Activated T-helper 9 cell treated with anti-CD3 and anti-CD28 coated beads, Interleukin-2, amount 50 U/mL, for 16 hours (primary cell): ENCODE data around the gene GAP43.

Source experiments
- DNase-seq: peaks from one replicate; pipeline ENCODE4 v3.0.0-alpha.2; 2020; ENCODE audit warnings: low read depth

GAP43 gene, protein sequence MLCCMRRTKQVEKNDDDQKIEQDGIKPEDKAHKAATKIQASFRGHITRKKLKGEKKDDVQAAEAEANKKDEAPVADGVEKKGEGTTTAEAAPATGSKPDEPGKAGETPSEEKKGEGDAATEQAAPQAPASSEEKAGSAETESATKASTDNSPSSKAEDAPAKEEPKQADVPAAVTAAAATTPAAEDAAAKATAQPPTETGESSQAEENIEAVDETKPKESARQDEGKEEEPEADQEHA

DNA sequence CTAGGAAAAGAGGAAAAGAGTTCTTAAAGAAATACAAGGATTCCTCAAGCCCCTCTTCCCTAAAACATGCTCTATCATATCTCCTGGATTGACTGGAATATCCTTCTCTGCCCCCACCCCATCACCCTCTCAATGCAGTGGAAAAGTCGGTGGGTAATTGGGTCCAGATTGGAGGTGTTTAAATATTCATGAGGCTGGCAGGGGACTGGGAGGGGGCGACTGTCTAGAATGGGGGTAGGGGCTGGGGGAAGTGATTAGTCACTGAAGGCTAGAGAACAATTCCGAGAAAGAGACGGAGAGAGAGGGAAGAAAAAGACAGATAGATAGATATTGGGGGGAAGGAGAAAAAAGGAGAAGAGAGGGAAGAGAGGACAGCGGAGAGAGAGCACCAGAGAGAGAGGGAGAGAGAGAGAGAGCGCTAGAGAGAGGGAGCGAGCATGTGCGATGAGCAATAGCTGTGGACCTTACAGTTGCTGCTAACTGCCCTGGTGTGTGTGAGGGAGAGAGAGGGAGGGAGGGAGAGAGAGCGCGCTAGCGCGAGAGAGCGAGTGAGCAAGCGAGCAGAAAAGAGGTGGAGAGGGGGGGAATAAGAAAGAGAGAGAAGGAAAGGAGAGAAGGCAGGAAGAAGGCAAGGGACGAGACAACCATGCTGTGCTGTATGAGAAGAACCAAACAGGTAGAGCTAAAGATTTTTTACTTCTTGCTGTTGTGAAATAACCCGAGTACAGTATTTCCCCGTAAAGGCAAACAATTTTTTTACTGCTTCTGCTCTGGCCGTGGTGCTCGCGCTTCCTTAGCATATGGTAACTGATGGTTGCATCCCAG, at the start of gene GAP43:
TSS of gene GAP43 (plus strand) at position 467 of the 825 bp plus-strand sequence. CDS start at position 647, 180 bp downstream.
- no peak for DNase-seq

DNA sequence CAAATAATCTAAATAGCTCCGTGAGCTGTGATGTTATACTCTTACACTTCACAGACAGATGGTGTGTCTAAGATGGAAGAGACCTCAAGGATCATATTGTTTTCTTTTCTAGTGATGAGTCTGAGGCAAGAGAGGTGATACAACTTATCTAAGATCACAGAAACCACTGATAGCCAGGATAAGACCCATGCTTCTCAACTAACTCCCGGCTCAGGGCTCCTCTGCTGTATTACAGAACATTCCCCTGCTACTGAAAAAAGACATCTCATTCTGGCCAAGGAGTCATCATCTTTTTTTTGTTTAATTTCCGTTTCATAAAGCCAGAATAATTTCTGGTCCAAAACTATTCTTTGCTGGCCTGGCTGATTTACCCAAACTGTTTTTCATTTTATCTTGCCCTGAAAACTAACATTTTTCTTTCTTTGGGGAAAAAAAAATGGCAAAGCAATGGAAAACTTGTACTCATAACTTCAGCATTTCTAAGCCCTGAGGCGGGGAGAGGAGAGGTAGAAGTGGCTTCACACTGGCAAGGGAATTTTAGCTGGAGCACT, 46.9 kb upstream of the GAP43 start:
- no peak for DNase-seq

DNA sequence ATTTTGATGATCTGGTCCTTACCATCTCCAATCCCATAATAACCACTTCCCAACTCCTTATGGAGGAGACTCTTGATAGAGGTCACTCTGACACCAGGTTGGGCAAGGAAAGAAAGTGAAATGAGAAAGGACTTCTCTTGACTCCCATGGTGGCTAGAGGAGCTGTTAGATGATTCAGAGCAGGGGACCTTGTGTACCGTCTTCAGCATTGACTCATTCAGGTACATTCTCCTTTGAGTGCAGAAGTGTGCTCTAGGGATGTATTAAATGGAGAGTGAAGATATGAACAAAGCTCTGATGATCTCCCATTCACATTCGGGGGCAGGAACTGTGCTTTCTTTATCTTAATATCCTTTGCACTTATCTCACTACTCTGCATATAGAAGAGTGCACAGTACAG, 46.3 kb upstream of the GAP43 start:
- DNase-seq: no peak

DNA sequence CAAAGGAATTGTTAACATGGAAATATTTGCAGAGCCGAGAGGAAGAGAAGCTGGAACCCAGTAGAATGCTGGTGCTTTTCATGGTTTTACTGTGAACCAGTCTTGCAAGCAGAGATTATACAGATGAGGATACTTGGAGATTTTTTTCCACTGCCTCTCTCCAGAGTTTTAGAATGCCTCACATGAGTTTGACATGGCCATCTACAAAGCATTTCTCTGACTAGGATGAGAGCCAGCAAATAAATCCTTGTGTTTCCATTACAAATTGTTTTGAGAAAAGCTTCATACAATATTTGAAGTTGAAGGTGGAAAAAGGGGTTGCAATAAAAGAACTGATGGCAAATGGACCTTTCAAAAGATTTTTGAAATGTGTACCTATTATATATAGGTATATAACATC, 45.0 kb upstream of the GAP43 start:
- no peak for DNase-seq

DNA sequence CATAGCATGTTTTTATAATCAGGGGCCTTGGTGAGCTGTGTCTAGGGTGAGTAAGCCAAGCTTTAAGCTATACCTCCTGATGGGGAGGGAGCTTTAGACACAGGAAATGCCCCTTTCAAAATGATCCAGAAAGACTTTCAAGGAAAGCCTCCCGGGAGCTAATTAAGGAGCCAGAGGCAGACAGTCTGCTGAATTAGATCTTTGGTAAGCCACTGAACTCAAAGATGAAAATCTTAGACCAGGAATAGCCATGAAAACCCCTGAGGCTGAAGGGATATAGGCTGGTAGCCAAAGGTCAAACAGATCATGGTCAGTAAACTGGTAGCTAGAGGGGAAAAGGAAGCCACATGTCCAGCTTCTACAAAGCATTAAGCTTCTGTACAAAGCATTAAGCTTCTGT, 42.7 kb upstream of the GAP43 start:
- DNase-seq: no peak

DNA sequence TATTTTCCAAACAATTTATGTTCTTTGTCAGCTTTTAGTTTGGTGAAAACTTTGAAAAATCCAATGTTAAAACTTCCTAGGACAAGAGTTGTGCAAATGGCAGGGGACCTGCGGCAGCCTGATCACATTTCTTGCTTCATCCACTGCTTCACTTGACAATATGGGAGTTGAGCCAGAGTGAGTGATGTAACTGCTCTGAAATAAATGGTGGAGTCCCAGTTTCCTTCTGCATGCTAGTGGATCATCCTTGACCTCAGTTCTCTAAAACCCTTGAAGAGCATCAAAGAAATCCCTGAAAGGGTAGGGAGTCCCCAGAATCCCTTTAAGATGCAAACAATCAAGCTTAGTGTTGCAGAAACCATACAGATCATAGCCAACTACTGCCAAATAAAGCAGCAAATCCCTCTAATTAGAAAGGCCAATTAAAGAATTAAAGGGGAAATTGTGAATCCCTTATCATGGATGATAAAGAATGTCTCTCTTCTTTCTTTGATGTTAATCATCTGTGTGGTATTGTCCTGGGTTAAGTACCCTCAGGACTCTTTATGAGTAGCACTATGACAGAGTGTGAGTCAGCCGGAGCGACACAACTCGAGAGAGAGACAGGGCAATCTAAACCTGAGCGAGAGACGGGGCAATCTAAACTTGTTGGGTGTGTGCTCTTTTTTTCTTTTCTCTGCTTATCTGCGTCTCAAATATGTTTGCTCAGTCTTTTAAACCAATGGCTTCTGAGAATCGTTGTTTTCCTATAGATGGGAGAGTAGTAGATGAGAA, 41.8 kb upstream of the GAP43 start:
- DNase-seq: no peak

DNA sequence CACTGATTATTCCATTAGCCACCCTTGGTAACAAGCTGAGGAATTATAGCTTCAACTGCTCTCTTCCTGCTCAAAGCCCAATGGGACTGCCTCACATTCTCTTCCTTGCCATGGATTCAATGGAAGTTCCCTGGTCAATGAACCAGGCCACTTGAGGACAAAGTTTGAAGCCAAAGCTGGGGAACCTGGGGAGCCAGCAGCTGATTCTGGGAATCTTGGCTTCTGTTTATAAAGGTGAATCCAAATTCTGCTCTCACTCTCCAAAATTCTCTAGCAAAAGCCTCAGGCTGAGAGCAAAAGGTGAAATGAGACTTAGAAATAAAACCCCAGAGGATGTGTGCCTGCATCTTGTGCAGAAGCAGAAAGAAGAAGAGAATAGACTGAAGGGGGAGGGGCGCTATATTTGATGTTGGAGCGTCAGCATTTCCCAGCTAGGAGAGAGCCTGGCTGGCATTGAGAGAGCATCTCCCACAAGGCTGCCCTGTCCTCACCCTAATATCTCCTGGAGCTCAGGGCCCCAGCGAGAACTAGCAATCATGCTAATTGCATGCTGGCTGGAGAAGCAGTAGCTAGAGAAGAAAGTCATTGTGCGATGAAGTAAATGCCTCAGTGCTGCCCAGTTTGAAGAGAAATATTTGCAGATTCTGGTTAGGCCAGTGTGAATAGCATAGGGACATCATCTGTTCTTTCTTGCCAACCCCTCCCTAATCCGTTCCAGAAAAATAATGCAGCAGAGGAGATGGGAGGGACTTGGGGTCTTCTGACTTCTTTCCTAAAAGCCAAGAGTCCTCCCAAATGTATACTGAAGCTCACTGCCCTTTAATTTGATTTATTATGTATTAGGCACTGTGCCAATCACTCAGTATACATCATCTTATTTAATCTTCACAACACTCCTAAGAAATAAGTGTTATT, 34.9 kb upstream of the GAP43 start:
- no peak for DNase-seq

DNA sequence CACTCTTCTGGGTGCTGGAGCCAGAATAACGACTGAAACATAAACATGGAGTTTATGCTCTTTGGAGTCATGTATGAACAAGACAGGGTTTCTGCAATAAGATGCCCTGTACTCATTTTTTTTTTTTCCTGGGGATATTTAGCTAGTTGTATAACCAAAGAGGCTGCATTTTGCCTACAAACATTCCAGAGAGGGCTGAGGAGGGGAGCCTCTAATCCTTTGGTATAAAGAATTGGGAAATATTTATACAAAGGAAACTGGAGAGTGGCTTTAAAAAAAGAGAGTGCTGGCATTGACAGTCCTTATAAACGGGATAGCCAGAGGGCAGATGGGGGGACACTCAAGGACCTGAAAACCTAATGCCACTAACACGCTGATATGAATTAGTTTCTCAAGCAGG, 32.4 kb upstream of the GAP43 start:
- DNase-seq: no peak

DNA sequence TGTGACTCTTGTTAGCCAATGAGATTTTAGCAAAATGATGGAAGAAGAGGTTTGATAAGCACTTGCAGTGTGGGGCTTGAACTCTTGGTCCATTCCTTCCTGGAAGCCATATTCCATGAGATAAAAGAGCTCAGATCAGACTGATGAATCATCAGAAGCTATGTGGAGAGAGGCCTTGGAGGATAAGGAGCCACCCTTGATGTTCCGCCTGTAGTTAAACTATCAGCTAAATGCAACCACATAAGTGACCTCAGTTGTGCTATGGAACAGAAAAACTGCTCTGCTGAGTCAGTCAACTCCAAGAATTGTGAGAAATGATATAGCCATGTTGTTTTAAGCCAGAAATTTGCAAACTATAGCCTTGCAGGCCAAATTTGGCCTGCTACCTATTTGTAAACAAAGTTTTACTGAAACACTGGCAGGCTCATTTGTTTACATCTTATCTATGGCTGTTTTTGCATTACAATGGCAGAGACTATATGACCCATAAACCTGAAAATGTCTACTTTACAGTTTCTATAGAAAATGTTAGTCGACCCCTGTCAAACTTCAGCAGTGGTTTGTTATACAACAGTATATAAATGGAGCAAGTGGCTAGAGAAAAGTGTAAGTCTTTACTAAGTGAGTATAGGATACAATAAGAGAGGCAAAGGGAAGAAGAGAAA, 27.6 kb upstream of the GAP43 start:
- no peak for DNase-seq

DNA sequence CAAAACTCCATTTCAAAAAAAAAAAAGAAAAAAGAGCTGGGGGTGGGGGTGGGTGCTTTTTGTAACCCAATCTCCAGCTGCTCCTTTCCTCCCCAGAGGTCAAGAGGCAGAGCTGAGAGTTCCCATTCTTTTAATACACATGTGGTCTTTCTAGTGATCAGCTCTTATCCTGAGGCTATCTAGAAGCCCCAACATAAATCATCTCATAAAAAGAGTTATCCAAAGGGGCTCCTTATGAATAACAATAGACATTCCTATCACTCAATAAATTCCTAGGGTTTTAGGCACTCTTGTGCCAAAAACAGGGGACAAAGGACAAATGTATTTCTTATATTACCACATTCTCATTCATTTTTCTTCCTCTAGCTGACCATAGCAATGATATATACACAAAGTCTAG, 25.1 kb upstream of the GAP43 start:
- no peak for DNase-seq

DNA sequence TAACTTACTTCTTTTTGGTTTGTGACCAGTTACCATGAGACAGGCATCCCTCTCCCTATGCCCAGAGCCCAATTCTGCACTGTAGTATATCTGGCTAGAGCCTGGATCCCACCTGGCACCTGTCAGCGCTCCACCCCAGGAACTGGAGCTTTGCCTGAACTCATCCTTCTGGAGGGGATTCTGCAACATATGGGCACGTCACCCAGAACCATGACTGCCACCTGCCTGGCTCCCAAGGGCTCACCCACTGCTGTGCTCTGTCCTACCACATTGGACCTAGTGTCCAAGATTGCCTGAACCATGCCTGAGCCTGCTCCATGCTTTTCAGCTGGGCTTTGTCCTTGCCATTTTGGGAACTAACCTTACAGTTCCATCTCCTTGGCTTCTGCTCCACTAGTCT, 21.1 kb upstream of the GAP43 start:
- no peak for DNase-seq

DNA sequence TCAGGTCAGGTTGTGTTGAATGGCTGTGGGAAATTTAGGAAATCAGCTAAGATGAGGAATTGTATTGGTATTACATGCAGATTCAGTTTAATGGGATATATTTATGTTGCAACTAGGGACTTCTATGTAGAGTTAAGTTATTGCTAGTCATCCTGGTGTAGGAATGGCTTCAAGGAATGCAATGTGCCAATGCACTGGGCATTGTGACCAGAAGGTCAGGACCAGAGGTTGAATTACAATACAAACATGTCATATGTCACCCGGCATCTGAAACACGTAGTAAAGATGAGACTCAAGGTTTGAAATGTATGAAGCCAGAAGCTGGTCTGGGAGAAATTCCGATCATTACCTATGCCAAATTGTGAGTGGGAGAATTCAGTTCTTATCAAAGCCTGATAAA, 11.7 kb upstream of the GAP43 start:
- no peak for DNase-seq

DNA sequence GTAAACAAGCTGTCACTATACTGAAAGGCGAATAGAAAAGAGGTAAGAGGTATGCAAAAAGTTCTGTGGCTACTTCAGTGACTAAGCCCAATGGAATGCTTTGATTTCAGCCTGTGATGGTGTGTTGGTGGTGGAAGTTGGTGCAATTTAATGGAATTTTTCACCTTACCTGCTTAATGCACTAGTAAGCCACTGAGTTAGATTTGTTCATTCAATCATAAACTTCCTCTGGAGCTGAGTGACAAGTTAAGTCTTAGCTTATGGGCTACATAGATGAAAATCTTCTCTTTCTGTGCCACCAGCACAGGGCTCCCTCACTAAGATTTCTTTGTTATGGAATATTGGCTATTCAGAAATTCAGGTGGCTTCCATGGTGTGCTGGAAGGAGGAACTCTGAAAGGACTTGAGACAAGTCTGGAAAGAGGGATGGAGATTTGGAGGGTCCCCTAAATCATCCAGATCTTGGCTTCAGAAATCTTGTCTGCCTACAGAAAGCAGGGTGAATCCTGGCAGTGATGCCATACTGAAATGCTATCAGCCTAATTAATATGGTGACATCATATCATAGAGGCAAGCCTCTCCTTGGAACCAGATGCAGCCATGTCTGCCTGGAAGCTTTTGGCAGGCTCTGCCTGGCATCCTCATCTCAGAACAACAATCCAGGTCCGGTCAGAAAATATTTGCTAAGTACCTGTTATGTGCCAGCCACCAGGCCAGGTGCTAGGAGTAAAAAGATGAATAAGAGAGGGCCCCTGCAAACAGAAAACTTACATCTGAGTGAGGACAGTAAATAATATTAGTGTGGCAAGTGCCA, 8.1 kb upstream of the GAP43 start:
- DNase-seq: no peak

DNA sequence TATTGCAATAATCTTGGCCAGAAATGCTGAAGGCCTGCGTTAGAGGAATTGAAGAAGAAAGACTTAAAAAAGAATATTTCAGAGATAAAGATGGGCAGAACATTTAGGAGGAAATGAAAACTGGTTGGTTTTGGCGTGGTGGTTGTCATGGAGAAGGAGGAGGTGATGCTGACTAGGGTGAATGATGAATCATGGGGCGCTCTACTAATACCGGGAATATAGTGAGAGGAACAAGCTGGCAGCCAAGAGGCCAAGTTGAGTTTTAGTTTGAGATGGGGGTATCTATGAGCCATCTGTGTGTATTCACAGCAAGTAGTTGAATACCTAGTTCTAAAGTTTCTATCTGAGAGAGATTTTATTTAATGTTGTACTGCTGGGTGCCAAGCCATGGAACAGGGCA, 6.8 kb upstream of the GAP43 start:
- DNase-seq: no peak

DNA sequence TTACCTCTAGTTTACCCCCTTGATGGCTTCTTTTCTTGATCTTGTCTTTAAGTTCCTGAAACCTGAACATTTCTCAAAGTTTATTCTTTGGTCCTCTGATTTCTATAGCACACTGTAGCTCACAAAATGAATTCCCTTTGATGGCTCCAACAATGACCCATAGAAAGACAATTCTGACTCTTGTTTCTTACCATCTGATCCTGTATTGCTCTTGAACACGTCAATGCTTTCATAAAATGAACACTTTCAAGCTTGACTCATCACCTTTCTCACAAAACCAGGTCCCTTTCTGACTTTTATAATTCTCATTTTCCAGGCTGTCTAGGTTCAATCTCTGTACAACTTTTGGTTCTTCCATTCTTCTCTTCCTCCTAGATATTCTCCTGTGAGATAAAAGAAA, 5.7 kb upstream of the GAP43 start:
- no peak for DNase-seq

DNA sequence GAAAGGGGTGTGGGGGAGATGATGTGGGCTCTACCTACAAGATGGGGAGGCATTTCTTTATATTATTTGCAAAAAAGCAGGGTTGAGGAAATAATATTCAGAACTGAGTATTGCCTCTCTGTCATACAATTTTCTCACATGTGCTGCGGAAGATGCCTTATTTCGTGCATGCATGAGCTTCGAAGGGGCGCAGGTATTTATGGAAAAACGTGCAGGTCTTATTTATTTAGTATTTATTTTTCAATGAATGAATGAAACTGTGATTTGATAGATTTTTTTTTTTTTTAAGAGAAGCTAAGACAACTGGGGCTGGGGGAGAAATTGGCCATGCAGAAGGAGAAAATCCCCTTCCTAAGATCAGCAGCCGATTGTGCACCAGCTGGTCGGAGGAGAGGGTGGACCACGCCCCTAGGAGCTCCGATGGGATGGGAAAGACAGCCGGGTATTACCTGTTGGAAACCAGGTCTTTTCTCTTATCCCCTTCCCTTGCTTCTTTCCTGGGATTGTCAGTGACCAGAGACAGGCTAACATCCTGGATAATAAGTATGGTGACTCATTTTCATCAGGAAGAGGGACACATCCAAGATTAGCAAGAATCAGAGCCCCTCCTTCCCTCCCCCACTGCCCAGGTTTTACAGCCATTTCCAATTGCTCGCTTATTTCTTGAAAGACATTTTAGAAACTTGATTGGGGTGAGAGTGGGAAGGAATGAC, 875 bp downstream of the GAP43 start:
- DNase-seq: no peak

DNA sequence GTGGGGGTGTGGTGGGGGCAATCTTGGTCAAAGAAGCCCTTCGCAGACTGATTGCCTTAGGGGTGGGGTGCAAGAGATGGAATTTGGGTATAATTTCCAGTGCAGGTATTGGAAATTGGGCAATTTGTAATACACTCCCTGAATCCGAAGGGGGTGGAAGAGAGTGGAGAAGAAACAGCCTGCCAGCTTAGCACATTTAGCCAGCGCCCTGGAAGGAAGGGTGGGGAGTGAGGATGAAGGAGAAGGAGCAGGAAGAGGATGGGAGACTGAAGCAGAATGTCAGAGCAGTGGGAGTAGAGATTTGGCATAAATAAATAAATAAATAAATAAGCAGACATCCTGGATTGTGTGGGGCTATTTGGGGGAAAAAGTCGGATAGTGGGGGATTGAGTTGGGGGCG, 1.6 kb downstream of the GAP43 start:
- DNase-seq: no peak

DNA sequence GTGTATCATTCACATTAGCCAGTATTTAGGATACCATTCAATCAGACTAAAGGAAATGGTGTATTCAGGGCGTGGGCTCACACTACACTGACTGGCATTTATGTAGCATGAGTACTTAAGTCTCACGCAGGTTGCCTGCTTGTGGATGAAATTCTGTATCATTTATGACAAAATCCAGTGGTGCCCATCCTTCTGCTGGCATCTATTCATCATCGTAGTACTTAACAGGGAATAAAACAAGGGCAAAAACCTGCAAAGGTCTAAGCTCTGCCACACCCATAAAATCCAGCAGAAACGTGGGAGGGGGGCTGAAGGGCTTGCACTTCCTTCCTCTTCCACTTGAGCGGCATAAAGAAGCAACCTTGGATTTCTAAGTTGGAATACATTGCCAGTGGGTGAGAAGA, 2.7 kb downstream of the GAP43 start:
- DNase-seq: no peak

DNA sequence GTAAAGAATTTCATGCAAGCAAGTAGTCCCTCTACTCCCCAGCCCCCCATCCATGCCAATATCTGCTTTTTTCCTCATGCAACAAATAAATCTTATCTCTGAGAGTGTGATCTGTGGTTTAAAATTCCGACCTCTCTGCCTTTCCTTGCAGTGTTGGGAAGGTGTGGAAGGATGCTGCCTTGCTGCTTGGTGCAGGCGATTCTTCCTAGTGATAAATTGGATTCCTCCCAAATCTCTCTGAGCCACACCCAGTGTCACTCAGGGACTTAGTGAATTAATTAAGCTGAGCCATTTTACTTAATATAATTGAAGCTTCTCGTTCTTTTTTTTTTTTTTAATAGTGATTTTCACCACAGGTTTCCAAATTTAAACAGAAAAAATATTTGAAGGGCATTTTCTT, 3.4 kb downstream of the GAP43 start:
- no peak for DNase-seq
